ENCODE measurements around the gene SAMD15. TPM values are rescaled to one million over a fixed set of nuclear protein-coding genes. Genes with fewer than 3 reads are reported as not detected.

The SAMD15 gene
- total and polyA plus RNA-seq, 4 experiments from 2014 or later: 0.11 to 0.38 TPM; not detected in 2

GRCh38 chr14:77340389-77340788 lies 36.8 kb upstream of the SAMD15 start:
- Histone ChIP-seq H3K4me1 (ENCODE audit: insufficient read depth, low read length) (no peaks in the 10 kb centered on the region), H3K36me3 (ENCODE audit: insufficient read depth, low read length) (peaks cover 6% of the 10 kb centered on the region), H3K4me3 (ENCODE audit: low read length in 2 of 2) (no peak overlapping the region), H3K27me3 (ENCODE audit: insufficient read depth, low read length) (no peaks in the 10 kb centered on the region), H3K9me3 (ENCODE audit: control insufficient read depth in 1 of 2, low read length in 2 of 2) (no peaks in the 10 kb centered on the region), H3K27ac (ENCODE audit: low read depth, low read length) (no peak overlapping the region)
- ChIA-PET POLR2A (ENCODE audit: partially characterized antibody) (no interaction called here), CTCF (ENCODE audit: partially characterized antibody) (no interaction called here)
- intact Hi-C loops (cut with micrococcal nuclease): no loop called here
- Mint-ChIP-seq H3K4me3 (no peak overlapping the region), H3K27me3 (no peaks in the 10 kb centered on the region), H3K36me3 (peaks cover 46 to 48% of the 10 kb centered on the region in 2 donors), H3K27ac (no peak overlapping the region), H3K9me3 (no peaks in the 10 kb centered on the region), H3K4me1 (no peaks in the 10 kb centered on the region)
- no peak for DNase-seq

DNA sequence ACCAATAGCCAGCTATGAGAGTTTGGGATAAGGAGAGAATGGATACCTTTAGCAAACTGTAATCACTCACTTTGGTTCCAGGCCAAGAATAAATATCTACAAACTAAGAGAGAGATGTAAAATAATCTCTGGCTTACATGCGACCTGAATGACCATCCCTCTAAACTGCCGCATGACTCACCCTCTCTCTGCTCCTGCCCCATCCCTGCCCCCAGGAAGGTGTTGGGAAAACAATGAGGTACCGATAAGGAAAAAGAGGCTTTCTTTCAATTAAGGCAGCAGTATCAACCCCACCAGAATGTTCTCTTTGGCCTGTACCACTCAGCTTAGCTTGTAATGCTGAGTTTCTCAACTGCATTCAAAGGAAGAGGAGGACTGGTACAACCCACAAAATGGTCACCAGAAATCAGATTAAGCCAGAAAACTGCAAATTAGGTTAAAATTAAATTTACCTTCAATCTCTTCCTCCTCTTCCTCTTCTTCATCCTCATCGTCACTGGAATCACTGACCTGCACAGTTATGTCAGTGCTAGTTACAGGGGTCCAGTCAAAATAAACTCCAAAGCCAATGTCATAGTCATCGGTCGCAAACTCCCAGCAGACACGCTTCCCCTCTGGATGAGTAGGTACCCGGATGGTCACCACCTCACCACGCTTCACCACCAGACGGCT lies 34.3 kb upstream of the SAMD15 start:
- no peak for DNase-seq
- Mint-ChIP-seq H3K27me3 (no peaks in the 10 kb centered on the region), H3K4me1 (no peaks in the 10 kb centered on the region), H3K9me3 (no peaks in the 10 kb centered on the region), H3K36me3 (peaks cover 44 to 55% of the 10 kb centered on the region in 2 donors), H3K4me3 (no peak overlapping the region), H3K27ac (peak overlapping the region in 1 of 7 donors; percentile 32)
- H3K4me1 ChIP-seq (ENCODE audit: insufficient read depth, low read length): no peaks in the 10 kb centered on the region
- no peaks in the 10 kb centered on the region for H3K9me3 ChIP-seq (ENCODE audit: control insufficient read depth in 1 of 2, low read length in 2 of 2)
- CTCF ChIA-PET (ENCODE audit: partially characterized antibody): interaction anchor here (0.6 kb wide), 1 partner anchor 273 kb away, joined by 4 read pairs; no protein-coding TSS in a partner anchor
- intact Hi-C loops (cut with micrococcal nuclease): no loop called here
- H3K27ac ChIP-seq (ENCODE audit: low read depth, low read length): no peak overlapping the region
- POLR2A ChIA-PET (ENCODE audit: partially characterized antibody): no interaction called here
- H3K36me3 ChIP-seq (ENCODE audit: insufficient read depth, low read length): peaks cover 6% of the 10 kb centered on the region
- H3K27me3 ChIP-seq (ENCODE audit: insufficient read depth, low read length): no peaks in the 10 kb centered on the region
- no peak overlapping the region for H3K4me3 ChIP-seq (ENCODE audit: low read length in 2 of 2)

GRCh38 chr14:77343662-77344061 lies 33.5 kb upstream of the SAMD15 start:
- peak overlapping the region in 1 of 7 donors; percentile 72 for H3K27ac Mint-ChIP-seq
- CTCF ChIA-PET (ENCODE audit: partially characterized antibody): interaction anchor here (0.6 to 1.0 kb wide), 3 partner anchors 9 to 274 kb away, joined by 3 to 4 read pairs (median 3); no protein-coding TSS in a partner anchor
- Histone ChIP-seq H3K4me1 (ENCODE audit: insufficient read depth, low read length) (no peaks in the 10 kb centered on the region), H3K9me3 (ENCODE audit: control insufficient read depth in 1 of 2, low read length in 2 of 2) (no peaks in the 10 kb centered on the region), H3K27me3 (ENCODE audit: insufficient read depth, low read length) (no peaks in the 10 kb centered on the region), H3K27ac (ENCODE audit: low read depth, low read length) (no peak overlapping the region), H3K4me3 (ENCODE audit: low read length in 2 of 2) (no peak overlapping the region), H3K36me3 (ENCODE audit: insufficient read depth, low read length) (peaks cover 6% of the 10 kb centered on the region)
- DNase-seq: no peak
- no peaks in the 10 kb centered on the region for H3K27me3 Mint-ChIP-seq
- POLR2A ChIA-PET (ENCODE audit: partially characterized antibody): no interaction called here
- intact Hi-C loops (cut with micrococcal nuclease): no loop called here
- no peaks in the 10 kb centered on the region for H3K4me1 Mint-ChIP-seq
- H3K36me3 Mint-ChIP-seq: peaks cover 44 to 55% of the 10 kb centered on the region in 2 donors
- H3K9me3 Mint-ChIP-seq: no peaks in the 10 kb centered on the region
- no peak overlapping the region for H3K4me3 Mint-ChIP-seq

GRCh38 chr14:77344377-77344996 lies 32.7 kb upstream of the SAMD15 start:
- Mint-ChIP-seq H3K4me3 (no peak overlapping the region), H3K27ac (peak overlapping the region in 1 of 7 donors; percentile 22), H3K27me3 (no peaks in the 10 kb centered on the region), H3K9me3 (no peaks in the 10 kb centered on the region), H3K4me1 (no peaks in the 10 kb centered on the region), H3K36me3 (peaks cover 48 to 55% of the 10 kb centered on the region in 2 donors)
- DNase-seq: no peak
- POLR2A ChIA-PET (ENCODE audit: partially characterized antibody): no interaction called here
- Histone ChIP-seq H3K9me3 (ENCODE audit: control insufficient read depth in 1 of 2, low read length in 2 of 2) (no peaks in the 10 kb centered on the region), H3K4me1 (ENCODE audit: insufficient read depth, low read length) (no peaks in the 10 kb centered on the region), H3K36me3 (ENCODE audit: insufficient read depth, low read length) (peaks cover 6% of the 10 kb centered on the region), H3K27ac (ENCODE audit: low read depth, low read length) (no peak overlapping the region), H3K4me3 (ENCODE audit: low read length in 2 of 2) (no peak overlapping the region), H3K27me3 (ENCODE audit: insufficient read depth, low read length) (no peaks in the 10 kb centered on the region)
- intact Hi-C loops (cut with micrococcal nuclease): no loop called here
- CTCF ChIA-PET (ENCODE audit: partially characterized antibody): interaction anchor here (1.0 kb wide), 2 partner anchors 9 to 11 kb away, joined by 3 read pairs; no protein-coding TSS in a partner anchor

- intact Hi-C loops (cut with micrococcal nuclease): no loop called here
- Mint-ChIP-seq H3K27me3 (no peaks in the 10 kb centered on the region), H3K9me3 (no peaks in the 10 kb centered on the region), H3K27ac (no peak overlapping the region), H3K4me3 (no peak overlapping the region), H3K4me1 (no peaks in the 10 kb centered on the region), H3K36me3 (peaks cover 45 to 52% of the 10 kb centered on the region in 2 donors)
- H3K4me1 ChIP-seq (ENCODE audit: insufficient read depth, low read length): no peaks in the 10 kb centered on the region
- POLR2A ChIA-PET (ENCODE audit: partially characterized antibody): no interaction called here
- H3K4me3 ChIP-seq (ENCODE audit: low read length in 2 of 2): no peak overlapping the region
- no peaks in the 10 kb centered on the region for H3K9me3 ChIP-seq (ENCODE audit: control insufficient read depth in 1 of 2, low read length in 2 of 2)
- CTCF ChIA-PET (ENCODE audit: partially characterized antibody): interaction anchor here (0.6 kb wide), 1 partner anchor 23 kb away, joined by 3 read pairs; no protein-coding TSS in a partner anchor
- DNase-seq: no peak
- no peak overlapping the region for H3K27ac ChIP-seq (ENCODE audit: low read depth, low read length)
- H3K36me3 ChIP-seq (ENCODE audit: insufficient read depth, low read length): peaks cover 5% of the 10 kb centered on the region
- H3K27me3 ChIP-seq (ENCODE audit: insufficient read depth, low read length): no peaks in the 10 kb centered on the region
These were observed 30.7 kb upstream of the SAMD15 start for GRCh38 chr14:77346495-77346894.

DNA sequence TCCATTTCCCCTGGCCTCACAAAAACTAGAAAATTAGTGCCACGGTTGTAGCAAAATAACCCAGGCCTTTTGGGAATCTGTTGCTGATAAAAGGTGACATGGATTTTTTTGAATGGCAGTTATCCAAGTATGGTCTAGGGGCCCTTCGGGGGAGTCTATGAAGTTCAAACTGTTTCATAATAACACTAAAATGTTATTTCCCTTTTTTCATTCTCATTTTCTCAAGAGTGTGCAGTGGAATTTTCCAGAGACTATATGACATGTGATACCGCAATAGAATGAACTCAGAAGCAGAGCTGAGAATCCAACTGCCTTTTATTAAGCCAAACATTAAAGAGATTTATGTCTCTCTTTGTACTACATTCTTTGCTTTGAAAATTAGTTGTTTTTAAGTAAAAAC lies 29.4 kb upstream of the SAMD15 start:
- CTCF ChIA-PET (ENCODE audit: partially characterized antibody): no interaction called here
- H3K27ac ChIP-seq (ENCODE audit: low read depth, low read length): no peak overlapping the region
- POLR2A ChIA-PET (ENCODE audit: partially characterized antibody): no interaction called here

GRCh38 chr14:77353469-77354141 lies 23.6 kb upstream of the SAMD15 start:
- H3K9me3 ChIP-seq (ENCODE audit: control insufficient read depth in 1 of 2, low read length in 2 of 2): no peaks in the 10 kb centered on the region
- H3K36me3 Mint-ChIP-seq: peaks cover 15 to 17% of the 10 kb centered on the region in 2 donors
- H3K4me1 Mint-ChIP-seq: peaks cover 0 to 4% (median 1%) of the 10 kb centered on the region in 4 donors
- no peaks in the 10 kb centered on the region for H3K27me3 ChIP-seq (ENCODE audit: insufficient read depth, low read length)
- H3K27ac Mint-ChIP-seq: peak overlapping the region in 2 of 7 donors; percentile 23 to 49
- intact Hi-C loops (cut with micrococcal nuclease): no loop called here
- CTCF ChIA-PET (ENCODE audit: partially characterized antibody): interaction anchor here (1.3 kb wide), 1 partner anchor 9 kb away, joined by 3 read pairs; no protein-coding TSS in a partner anchor
- no peaks in the 10 kb centered on the region for H3K27me3 Mint-ChIP-seq
- H3K36me3 ChIP-seq (ENCODE audit: insufficient read depth, low read length): no peaks in the 10 kb centered on the region
- H3K4me3 ChIP-seq (ENCODE audit: low read length in 2 of 2): no peak overlapping the region
- no peaks in the 10 kb centered on the region for H3K4me1 ChIP-seq (ENCODE audit: insufficient read depth, low read length)
- DNase-seq: no peak
- POLR2A ChIA-PET (ENCODE audit: partially characterized antibody): no interaction called here
- H3K4me3 Mint-ChIP-seq: no peak overlapping the region
- H3K9me3 Mint-ChIP-seq: no peaks in the 10 kb centered on the region
- H3K27ac ChIP-seq (ENCODE audit: low read depth, low read length): no peak overlapping the region

More for the DNA sequence above, 29.4 kb upstream of the SAMD15 start:
- Mint-ChIP-seq H3K27me3 (no peaks in the 10 kb centered on the region), H3K4me1 (no peaks in the 10 kb centered on the region), H3K36me3 (peaks cover 33 to 40% of the 10 kb centered on the region in 2 donors), H3K27ac (peak overlapping the region in 1 of 7 donors; percentile 13), H3K4me3 (no peak overlapping the region), H3K9me3 (no peaks in the 10 kb centered on the region)
- intact Hi-C loops (cut with micrococcal nuclease): no loop called here
- DNase-seq: no peak
- H3K27me3 ChIP-seq (ENCODE audit: insufficient read depth, low read length): no peaks in the 10 kb centered on the region
- no peaks in the 10 kb centered on the region for H3K9me3 ChIP-seq (ENCODE audit: control insufficient read depth in 1 of 2, low read length in 2 of 2)
- H3K4me1 ChIP-seq (ENCODE audit: insufficient read depth, low read length): no peaks in the 10 kb centered on the region
- no peaks in the 10 kb centered on the region for H3K36me3 ChIP-seq (ENCODE audit: insufficient read depth, low read length)
- H3K4me3 ChIP-seq (ENCODE audit: low read length in 2 of 2): no peak overlapping the region

Measured in CD4-positive, alpha-beta memory T cell (primary cell).